Measurements from ENCODE around the gene TUNAR. TPM values are rescaled to one million over a fixed set of nuclear protein-coding genes. Genes with fewer than 3 reads are reported as not detected.
A peak's percentile ranks its signal among the peaks of the same experiment; 100 is the strongest.

Gene TUNAR
- total RNA-seq, 2 donors from 2014 or later: not detected

DNA sequence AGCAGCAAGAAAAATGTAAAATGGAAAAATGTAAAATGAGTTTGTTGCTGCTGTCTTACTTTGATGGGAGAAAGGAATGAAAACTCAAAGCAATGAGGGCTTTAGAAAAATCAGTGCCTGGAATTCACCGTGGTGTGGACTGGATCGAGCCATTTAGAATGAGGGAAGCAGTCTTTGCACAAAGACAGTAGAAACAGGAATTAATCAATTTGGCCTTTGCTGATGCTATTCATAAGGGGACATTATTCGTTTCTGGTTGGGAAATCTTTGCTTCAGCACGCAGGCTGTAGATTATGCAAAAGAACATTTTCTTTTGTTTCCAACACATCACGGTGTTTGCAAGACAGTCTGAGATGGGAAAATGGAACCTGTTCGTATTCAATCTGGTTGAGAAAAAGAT, 6.9 kb upstream of the TUNAR start:
- DNase-seq (no peak), ATAC-seq (no peak)
- intact Hi-C loops (cut with DNase I): no loop called here

DNA sequence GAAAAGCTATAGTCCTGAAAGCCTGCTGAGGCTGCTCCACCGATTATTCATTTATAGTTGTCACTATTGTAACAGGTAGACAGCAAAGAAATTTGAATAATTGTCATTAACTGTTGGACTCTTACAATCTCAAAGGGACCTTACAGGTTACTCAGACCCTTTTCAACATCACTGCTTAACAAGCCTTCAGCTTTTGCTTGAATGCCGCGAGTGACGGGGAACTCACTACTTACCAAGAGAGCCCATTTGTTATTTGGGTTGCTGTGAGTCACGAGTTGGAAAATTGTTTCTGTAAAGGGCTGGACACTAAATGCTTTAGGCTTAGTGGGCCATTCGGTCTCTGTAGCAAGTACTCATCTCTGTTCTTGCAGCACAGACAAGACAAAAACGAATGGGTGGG, 5.9 kb upstream of the TUNAR start:
- no peak for DNase-seq
- intact Hi-C loops (cut with DNase I): no loop called here
- no peak for ATAC-seq

DNA sequence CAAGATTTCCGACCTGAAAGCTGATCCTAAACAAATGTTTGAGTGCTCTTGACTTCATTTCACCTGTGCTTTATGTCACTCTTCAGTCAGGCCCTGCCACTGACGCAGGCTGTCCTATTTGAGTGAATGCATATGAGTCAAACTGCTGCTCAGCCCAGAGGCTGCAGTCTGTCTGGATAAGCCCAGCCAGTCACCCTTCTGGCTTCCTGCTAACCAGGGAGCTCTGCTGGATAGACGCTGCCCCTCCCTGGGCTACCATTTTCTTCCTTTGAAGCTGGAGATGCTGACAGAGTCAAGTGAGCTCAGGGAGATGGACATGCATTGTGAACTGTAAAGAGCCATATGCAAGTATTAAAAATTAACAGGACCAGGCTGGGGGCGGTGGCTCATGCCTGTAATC, 5.1 kb upstream of the TUNAR start:
- no peak for ATAC-seq
- DNase-seq: no peak
- intact Hi-C loops (cut with DNase I): no loop called here

GRCh38 chr14:95872777-95873176, 3.9 kb upstream of the TUNAR start:
- intact Hi-C loops (cut with DNase I): no loop called here
- DNase-seq (no peak), ATAC-seq (no peak)

GRCh38 chr14:95875831-95876760, 536 bp upstream of the TUNAR start:
- DNase-seq (no peak), ATAC-seq (no peak)
- intact Hi-C loops (cut with DNase I): no loop called here

- ATAC-seq: no peak
- intact Hi-C loops (cut with DNase I): no loop called here
- no peak for DNase-seq
These were observed 1.0 kb downstream of the TUNAR start for GRCh38 chr14:95877633-95878032.

- DNase-seq: no peak
- intact Hi-C loops (cut with DNase I): no loop called here
- ATAC-seq: no peak
These were observed 7.7 kb downstream of the TUNAR start for GRCh38 chr14:95884377-95884776.

- ATAC-seq (no peak), DNase-seq (no peak)
- intact Hi-C loops (cut with DNase I): no loop called here
These were observed 8.6 kb downstream of the TUNAR start for GRCh38 chr14:95885278-95885677.

- DNase-seq: no peak
- peak in 1 of 2 donors; percentile 47 for ATAC-seq
- intact Hi-C loops (cut with DNase I): no loop called here
These were observed 9.2 kb downstream of the TUNAR start for GRCh38 chr14:95885866-95886265.

DNA sequence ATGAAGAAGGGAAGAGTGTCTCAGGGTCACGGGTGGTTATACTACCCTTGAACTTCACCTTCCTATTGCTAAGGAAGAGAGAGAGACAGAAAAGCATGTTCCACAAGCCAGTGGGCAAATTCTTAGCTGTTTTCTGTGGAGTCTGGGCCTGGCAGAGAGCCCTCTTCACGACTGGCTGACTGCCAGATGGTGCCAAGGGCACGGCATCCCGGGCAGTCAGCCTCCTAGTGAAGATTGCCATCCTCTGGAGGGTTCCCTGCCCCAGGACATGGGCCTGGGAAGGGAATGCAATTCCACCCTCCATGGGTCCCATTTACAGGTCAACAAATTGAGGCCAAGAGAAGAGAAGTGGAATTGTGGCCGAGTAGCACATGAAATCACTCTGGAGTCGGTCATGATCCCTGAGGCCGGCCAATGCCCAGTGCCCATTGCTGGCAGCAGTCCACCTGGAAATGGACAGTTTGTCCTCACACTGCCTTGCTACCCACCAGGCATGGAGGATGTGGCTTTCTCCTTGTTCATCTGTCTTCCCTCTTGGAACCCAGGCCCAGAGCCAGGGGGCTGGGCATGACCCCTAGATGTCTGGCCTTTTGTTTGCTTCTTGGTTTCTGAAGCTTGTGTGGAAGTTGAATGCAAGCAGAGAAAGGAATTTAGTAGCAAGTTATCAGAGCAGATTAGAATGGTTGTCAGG, 9.9 kb downstream of the TUNAR start:
- ATAC-seq (peak in 1 of 2 donors; percentile 61), DNase-seq (no peak)
- intact Hi-C loops (cut with DNase I): no loop called here

DNA sequence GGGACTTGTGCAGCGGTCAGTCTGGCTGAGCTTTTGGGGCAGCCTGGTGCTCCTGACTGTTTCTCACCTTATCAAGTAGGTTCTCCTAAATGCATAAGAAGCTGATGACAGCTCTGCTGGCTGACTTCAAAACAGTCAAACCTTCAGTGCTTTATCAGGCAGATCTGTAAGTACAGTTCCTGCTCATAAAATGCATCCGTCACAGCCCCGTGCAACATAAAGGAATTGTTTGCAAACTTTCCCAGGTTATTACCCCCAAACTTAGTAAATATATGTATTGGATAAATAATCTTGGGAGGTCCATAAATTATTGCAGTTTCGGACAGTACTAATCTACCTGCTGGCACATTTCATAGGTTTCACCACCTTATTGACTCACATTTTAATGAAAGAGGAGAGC, 10.7 kb downstream of the TUNAR start:
- DNase-seq: no peak

DNA sequence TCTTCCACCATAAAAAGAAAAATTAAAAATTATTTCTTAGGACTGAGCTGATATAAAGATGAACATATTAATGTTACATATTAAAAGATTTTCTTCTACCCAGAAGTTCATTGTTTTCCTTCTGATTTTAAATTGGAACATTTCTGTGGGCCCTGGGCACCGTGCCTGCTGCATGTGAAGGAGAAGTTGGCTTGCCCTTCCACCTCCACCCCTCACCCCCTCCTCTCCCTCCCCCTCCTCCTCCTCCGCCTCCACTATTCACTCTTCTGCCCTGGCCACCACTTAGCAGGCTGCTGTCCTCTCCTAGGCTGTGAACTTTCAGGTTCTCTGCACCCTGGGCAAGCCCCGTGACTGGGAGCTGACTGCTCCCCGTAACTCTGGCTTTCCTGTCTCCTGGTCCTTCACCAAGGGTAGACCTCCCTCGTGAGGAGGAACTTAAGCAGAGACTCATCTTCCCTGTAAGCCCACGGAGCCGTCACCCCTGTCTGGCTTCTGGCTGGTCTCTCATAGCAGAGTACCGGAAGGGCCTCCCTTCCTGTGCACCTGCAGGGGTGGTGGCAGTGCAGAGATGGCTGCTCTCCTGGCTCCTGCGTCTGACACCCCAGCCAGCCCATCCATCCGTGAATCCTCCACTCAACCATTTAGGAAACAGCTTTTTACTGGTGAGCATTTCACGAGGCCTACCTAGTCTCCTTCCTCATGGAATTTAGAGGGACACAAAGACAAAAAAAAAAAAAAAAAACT, 12.8 kb downstream of the TUNAR start:
- intact Hi-C loops (cut with DNase I): no loop called here
- ATAC-seq (no peak), DNase-seq (no peak)

More for the DNA sequence above, 10.7 kb downstream of the TUNAR start:
- ATAC-seq: no peak
- intact Hi-C loops (cut with DNase I): no loop called here

DNA sequence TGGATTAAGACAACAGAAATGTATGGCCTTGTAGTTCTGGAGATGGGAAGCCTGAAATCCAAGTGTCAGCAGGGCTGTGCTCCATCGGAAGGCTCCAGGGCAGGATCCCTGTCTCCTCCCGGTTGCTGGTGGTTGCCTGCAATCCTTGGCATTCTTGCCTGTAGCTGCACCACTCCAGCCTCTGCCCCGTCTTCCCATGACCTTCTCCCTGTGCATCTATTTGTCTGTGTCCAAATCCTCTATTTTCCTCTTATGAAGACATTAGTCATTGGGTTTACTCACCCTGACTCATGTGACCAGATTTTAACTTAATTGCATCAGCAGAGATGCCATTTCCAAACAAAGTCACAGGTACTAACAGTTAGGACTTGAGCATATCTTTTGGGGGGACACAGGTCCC, 15.1 kb downstream of the TUNAR start:
- no peak for DNase-seq
- intact Hi-C loops (cut with DNase I): no loop called here
- ATAC-seq: no peak

GRCh38 chr14:95892142-95892541, 15.5 kb downstream of the TUNAR start:
- no peak for DNase-seq
- ATAC-seq: no peak
- intact Hi-C loops (cut with DNase I): no loop called here

- no peak for ATAC-seq
- intact Hi-C loops (cut with DNase I): no loop called here
- no peak for DNase-seq
These were observed 19.1 kb downstream of the TUNAR start for GRCh38 chr14:95895720-95896119.

- DNase-seq (no peak), ATAC-seq (no peak)
- intact Hi-C loops (cut with DNase I): no loop called here
These were observed 20.0 kb downstream of the TUNAR start for GRCh38 chr14:95896498-95897135.

GRCh38 chr14:95897280-95897679, 20.6 kb downstream of the TUNAR start:
- ATAC-seq (no peak), DNase-seq (no peak)
- intact Hi-C loops (cut with DNase I): no loop called here

- intact Hi-C loops (cut with DNase I): no loop called here
- DNase-seq (no peak), ATAC-seq (no peak)
These were observed 24.4 kb downstream of the TUNAR start for GRCh38 chr14:95901054-95901453.

GRCh38 chr14:95902273-95902826, 25.7 kb downstream of the TUNAR start:
- ATAC-seq (no peak), DNase-seq (no peak)
- intact Hi-C loops (cut with DNase I): no loop called here

All from left cardiac atrium (tissue), 4 donors.